ENCODE results near the gene LRRC2. TPM values are rescaled to one million over a fixed set of nuclear protein-coding genes. Genes with fewer than 3 reads are reported as not detected.

Gene LRRC2
- total RNA-seq, 3 donors from 2014 or later: 1.8 to 2.8 (median 2.5) TPM

- intact Hi-C loops (cut with DNase I, micrococcal nuclease): no loop called here
- H3K4me3 ChIP-seq: no peak overlapping the region
- TF ChIP-seq CTCF (IDR thresholded peaks at IDR 0.05): no peak
- no peaks in the 10 kb centered on the region for H3K4me1 ChIP-seq (ENCODE audit: low read depth)
- H3K9me3 ChIP-seq: no peaks in the 10 kb centered on the region
- ATAC-seq (no peak), DNase-seq (no peak)
- no peaks in the 10 kb centered on the region for H3K36me3 ChIP-seq (ENCODE audit: low read depth)
These were observed 45.0 kb downstream of the LRRC2 start for GRCh38 chr3:46521096-46521495.

- DNase-seq (no peak), ATAC-seq (no peak)
- TF ChIP-seq CTCF (IDR thresholded peaks at IDR 0.05): no peak
- no peaks in the 10 kb centered on the region for H3K9me3 ChIP-seq
- no peaks in the 10 kb centered on the region for H3K4me1 ChIP-seq (ENCODE audit: low read depth)
- intact Hi-C loops (cut with DNase I, micrococcal nuclease): no loop called here
- H3K36me3 ChIP-seq (ENCODE audit: low read depth): no peaks in the 10 kb centered on the region
- H3K4me3 ChIP-seq: no peak overlapping the region
These were observed 45.6 kb downstream of the LRRC2 start for GRCh38 chr3:46520531-46520930.

- H3K9me3 ChIP-seq: no peaks in the 10 kb centered on the region
- no peak for TF ChIP-seq CTCF (IDR thresholded peaks at IDR 0.05)
- intact Hi-C loops (cut with DNase I, micrococcal nuclease): no loop called here
- DNase-seq (no peak), ATAC-seq (no peak)
- no peak overlapping the region for H3K4me3 ChIP-seq
- no peaks in the 10 kb centered on the region for H3K4me1 ChIP-seq (ENCODE audit: low read depth)
- no peaks in the 10 kb centered on the region for H3K36me3 ChIP-seq (ENCODE audit: low read depth)
These were observed 46.1 kb downstream of the LRRC2 start for GRCh38 chr3:46519952-46520351.

- Histone ChIP-seq H3K4me1 (ENCODE audit: low read depth) (no peaks in the 10 kb centered on the region), H3K36me3 (ENCODE audit: low read depth) (no peaks in the 10 kb centered on the region), H3K4me3 (no peak overlapping the region), H3K9me3 (no peaks in the 10 kb centered on the region)
- TF ChIP-seq CTCF (IDR thresholded peaks at IDR 0.05): no peak
- DNase-seq: no peak
- ATAC-seq: no peak
- intact Hi-C loops (cut with DNase I, micrococcal nuclease): no loop called here
These were observed 48.3 kb downstream of the LRRC2 start for GRCh38 chr3:46517784-46518181.

- Histone ChIP-seq H3K9me3 (no peaks in the 10 kb centered on the region), H3K4me1 (ENCODE audit: low read depth) (no peaks in the 10 kb centered on the region), H3K36me3 (ENCODE audit: low read depth) (no peaks in the 10 kb centered on the region), H3K4me3 (no peak overlapping the region)
- no peak for DNase-seq
- ATAC-seq: no peak
- intact Hi-C loops (cut with DNase I, micrococcal nuclease): no loop called here
- TF ChIP-seq CTCF (IDR thresholded peaks at IDR 0.05): no peak
These were observed 48.9 kb downstream of the LRRC2 start for GRCh38 chr3:46517016-46517783.
